Measurements from ENCODE around the gene RNF150.

The RNF150 gene

DNA sequence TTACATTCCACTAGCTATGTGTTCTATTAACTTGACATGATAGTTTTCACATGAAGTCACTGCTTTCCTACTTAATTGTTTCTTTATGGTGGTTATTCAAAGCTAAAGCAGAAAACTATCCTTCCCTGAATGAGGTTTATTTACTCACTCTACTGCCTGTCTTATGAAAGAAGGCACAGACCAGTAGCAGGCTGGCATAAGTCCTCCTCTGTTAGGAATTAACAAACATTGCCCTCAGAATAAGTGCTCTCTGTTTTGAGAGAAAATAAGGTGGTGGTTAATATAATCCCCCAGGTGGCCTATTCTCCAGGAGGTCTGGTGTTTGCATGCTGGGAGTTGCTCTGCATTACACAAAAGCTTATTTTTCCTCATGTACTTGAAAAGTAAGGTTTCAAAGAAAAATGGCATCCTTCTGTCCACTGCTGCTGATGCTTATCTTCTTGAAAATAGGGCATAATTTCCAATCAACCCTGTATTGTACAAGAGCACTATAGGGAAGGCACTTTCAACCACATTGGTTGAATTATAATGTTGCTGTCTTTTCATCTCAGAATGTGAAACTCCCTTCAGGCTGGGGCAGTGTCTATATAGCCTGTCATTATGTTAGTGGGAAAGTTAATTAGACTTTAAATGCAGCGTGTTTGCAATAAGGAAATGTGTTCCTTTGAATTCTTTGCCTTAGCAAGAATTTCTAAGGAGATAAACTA, 257.4 kb downstream of the RNF150 start:
- no peak for DNase-seq (ENCODE audit: low read depth)
- TF ChIP-seq, protein P1, sequence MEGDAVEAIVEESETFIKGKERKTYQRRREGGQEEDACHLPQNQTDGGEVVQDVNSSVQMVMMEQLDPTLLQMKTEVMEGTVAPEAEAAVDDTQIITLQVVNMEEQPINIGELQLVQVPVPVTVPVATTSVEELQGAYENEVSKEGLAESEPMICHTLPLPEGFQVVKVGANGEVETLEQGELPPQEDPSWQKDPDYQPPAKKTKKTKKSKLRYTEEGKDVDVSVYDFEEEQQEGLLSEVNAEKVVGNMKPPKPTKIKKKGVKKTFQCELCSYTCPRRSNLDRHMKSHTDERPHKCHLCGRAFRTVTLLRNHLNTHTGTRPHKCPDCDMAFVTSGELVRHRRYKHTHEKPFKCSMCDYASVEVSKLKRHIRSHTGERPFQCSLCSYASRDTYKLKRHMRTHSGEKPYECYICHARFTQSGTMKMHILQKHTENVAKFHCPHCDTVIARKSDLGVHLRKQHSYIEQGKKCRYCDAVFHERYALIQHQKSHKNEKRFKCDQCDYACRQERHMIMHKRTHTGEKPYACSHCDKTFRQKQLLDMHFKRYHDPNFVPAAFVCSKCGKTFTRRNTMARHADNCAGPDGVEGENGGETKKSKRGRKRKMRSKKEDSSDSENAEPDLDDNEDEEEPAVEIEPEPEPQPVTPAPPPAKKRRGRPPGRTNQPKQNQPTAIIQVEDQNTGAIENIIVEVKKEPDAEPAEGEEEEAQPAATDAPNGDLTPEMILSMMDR (IDR thresholded peaks at IDR 0.05; ENCODE audit: low read depth, low read length, missing control alignments), result no peak
- H3K4me3 ChIP-seq (ENCODE audit: low read depth, low read length), result no peak overlapping the region
- in situ Hi-C loops (cut with HindIII; ENCODE audit: low sequenced_read_pairs), result no loop called here

DNA sequence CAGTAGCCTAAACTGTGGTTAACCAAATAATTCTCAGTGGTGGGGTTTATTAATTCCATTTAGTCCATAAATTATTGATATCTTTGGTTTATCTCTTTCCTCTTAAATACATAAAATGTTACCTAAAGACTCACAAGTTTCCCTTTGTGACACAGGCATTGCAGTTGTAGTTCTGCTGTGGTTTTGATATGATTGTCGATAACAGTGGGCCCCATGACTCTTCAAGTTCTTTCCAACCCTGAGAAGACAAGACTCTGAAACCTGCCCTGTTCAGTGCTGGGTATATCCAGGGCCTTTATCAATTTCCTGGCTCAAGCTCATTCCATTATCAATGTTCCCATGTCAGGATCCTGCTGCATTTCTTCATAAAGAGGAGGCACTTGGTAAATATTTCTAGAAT, 259.2 kb downstream of the RNF150 start:
- in situ Hi-C loops (cut with HindIII; ENCODE audit: low sequenced_read_pairs), result no loop called here
- no peak for DNase-seq (ENCODE audit: low read depth)
- TF ChIP-seq, protein P1 (IDR thresholded peaks at IDR 0.05; ENCODE audit: low read depth, low read length, missing control alignments), result no peak
- no peak overlapping the region for H3K4me3 ChIP-seq (ENCODE audit: low read depth, low read length)

DNA sequence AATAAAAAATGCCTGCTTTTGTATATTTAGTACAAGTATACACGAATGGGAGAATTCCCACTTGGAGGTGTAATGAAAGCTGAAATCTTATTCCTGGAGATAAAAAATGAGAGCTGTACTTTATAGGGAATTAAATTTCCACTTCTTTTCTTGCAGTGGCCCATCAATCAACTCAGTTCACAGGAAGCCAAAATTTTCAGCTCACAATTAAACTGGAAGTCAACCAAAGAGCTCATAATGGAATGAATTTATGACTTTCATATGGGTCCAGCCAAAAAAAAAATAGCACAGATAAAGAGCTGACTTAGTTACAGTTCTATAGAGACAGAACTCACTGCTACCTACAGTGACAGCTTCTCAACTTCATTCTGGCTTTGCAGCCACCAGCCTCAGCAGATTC, 261.9 kb downstream of the RNF150 start:
- H3K4me3 ChIP-seq (ENCODE audit: low read depth, low read length), result no peak overlapping the region
- no peak for DNase-seq (ENCODE audit: low read depth)
- in situ Hi-C loops (cut with HindIII; ENCODE audit: low sequenced_read_pairs), result no loop called here
- TF ChIP-seq, protein P1 (IDR thresholded peaks at IDR 0.05; ENCODE audit: low read depth, low read length, missing control alignments), result no peak

DNA sequence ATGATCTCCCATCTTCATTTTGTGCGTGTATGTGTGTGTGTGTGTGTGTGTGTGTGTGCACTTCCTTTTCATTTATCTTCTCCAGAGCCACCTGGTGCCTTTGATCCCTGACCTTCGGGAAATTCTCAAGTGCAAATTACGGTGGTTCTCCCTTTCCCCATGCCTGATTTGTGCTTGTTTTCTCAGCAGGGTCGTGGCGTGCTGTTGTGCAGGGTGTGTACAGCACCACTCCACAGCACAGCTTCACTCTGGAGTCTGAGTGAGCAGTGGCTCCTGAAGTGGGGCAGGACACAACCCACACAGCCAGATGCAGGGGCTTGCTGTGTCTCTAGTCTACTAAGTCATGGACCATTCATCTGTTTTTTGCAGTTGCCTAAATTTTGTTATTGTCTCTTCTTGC, 262.8 kb downstream of the RNF150 start:
- TF ChIP-seq, protein P1 (IDR thresholded peaks at IDR 0.05; ENCODE audit: low read depth, low read length, missing control alignments), result no peak

DNA sequence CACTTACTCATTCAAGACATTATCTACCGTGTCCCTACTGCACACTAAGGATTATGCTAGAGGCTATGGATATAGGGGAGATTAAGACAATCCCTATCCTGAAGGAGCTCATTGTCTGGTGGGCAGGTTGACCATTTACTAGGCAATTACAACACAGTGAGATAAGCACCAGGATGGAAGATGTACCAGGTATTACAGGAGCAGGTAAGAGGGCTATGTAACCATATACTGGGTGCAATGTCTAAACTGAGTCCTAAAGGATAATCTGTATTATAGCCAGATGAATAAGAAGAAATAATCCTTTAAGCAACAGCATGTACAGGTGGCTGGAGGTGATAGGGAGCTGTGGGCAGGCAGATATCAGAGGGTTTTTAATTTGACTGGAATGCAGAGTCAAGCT, 263.8 kb downstream of the RNF150 start:
- H3K4me3 ChIP-seq (ENCODE audit: low read depth, low read length), result no peak overlapping the region
- TF ChIP-seq, protein P1 (IDR thresholded peaks at IDR 0.05; ENCODE audit: low read depth, low read length, missing control alignments), result no peak
- in situ Hi-C loops (cut with HindIII; ENCODE audit: low sequenced_read_pairs), result loop anchor here (5.0 kb wide), 1 partner anchor 263 kb away; the partner anchor contains the start of gene RNF150
- DNase-seq (ENCODE audit: low read depth), result no peak

More for the DNA sequence above, 262.8 kb downstream of the RNF150 start:
- no peak overlapping the region for H3K4me3 ChIP-seq (ENCODE audit: low read depth, low read length)
- DNase-seq (ENCODE audit: low read depth), result no peak
- in situ Hi-C loops (cut with HindIII; ENCODE audit: low sequenced_read_pairs), result no loop called here

DNA sequence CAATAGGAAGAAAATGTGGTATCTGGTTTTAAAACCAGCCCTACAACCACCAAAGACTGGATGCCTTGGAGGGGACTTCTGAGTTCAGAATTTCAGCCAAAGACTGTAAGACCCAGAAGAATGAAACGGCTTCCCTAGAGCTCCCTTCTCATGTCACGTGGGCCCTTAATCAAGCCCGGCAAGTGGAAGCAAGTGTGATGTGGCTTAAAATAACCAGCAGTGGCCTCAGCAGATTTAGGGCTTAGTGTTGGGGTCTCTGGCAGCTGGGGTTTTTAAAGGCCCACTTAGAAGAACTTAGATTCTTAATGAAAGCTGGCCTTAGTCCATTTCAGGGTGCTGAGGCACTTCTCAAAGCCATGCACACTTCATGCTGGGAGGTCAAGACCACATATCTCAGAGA, 265.9 kb downstream of the RNF150 start:
- TF ChIP-seq, protein P1 (IDR thresholded peaks at IDR 0.05; ENCODE audit: low read depth, low read length, missing control alignments), result no peak
- no peak overlapping the region for H3K4me3 ChIP-seq (ENCODE audit: low read depth, low read length)
- in situ Hi-C loops (cut with HindIII; ENCODE audit: low sequenced_read_pairs), result loop anchor here (5.0 kb wide), 1 partner anchor 265 kb away; the partner anchor contains the start of gene RNF150
- DNase-seq (ENCODE audit: low read depth), result no peak

Data from astrocyte of the cerebellum (primary cell).